AG04450 (cell line): ENCODE data around the gene SLC24A4. TPM values are rescaled to one million over a fixed set of nuclear protein-coding genes. Genes with fewer than 3 reads are reported as not detected.
"Not testable (repeated sequence)": the region's sequence is repeated elsewhere in the genome, so short reads cannot be mapped to it uniquely, and the experiment has no call there.

Experiments
- CTCF ChIA-PET: fragments of 300-600, 350-600 bp; formaldehyde crosslinking; extraction: SDS; loops from one replicate; lab custom pipeline; 2022; ENCODE audit warnings: antibody characterized with exemption, inconsistent platforms; lab: Charles Lee
- POLR2A ChIA-PET: fragments of 350-600 bp; formaldehyde crosslinking; extraction: SDS; loops from one replicate; lab custom pipeline; 2021; ENCODE audit warnings: antibody characterized with exemption, inconsistent platforms; lab: Yijun Ruan, JAX
- DNase-seq: peaks from one replicate; pipeline ENCODE4 v3.0.0-alpha.2; 2011; ENCODE audit warnings: low read depth, low spot score
- H3K27ac ChIP-seq: one replicate; pipeline ENCODE4 v1.5.1; 2012; ENCODE audit warnings: low read depth, low read length, control low read depth
- H3K27me3 ChIP-seq: one replicate; pipeline ENCODE4 v1.6.0; 2012; ENCODE audit warnings: low read length; ENCODE audit not compliant: control insufficient read depth, insufficient read depth
- H3K4me3 ChIP-seq: 2 replicates; pipeline ENCODE4 v1.5.1; 2011; ENCODE audit warnings: mild to moderate bottlenecking, low read depth, low read length, control low read depth
- H3K9me3 ChIP-seq: 2 replicates; pipeline ENCODE4 v1.5.1; 2012; ENCODE audit warnings: low read length; ENCODE audit not compliant: control insufficient read depth, insufficient read depth
- polyA plus RNA-seq: library from polyadenylated mRNA; depleted of rRNA; stranded (reverse); fragments of >200 nt; gene quantifications from 2 replicates; pipeline ENCODE4 v1.2.3, GENCODE V29; 2011
- TF ChIP-seq, protein P1 (sequence below): IDR thresholded peaks from 2 replicates; pipeline ENCODE4 v1.5.1; 2011; ENCODE audit warnings: low read depth, low read length, control low read depth, inconsistent platforms

Gene SLC24A4
- polyA plus RNA-seq, 1 experiment: not detected

DNA sequence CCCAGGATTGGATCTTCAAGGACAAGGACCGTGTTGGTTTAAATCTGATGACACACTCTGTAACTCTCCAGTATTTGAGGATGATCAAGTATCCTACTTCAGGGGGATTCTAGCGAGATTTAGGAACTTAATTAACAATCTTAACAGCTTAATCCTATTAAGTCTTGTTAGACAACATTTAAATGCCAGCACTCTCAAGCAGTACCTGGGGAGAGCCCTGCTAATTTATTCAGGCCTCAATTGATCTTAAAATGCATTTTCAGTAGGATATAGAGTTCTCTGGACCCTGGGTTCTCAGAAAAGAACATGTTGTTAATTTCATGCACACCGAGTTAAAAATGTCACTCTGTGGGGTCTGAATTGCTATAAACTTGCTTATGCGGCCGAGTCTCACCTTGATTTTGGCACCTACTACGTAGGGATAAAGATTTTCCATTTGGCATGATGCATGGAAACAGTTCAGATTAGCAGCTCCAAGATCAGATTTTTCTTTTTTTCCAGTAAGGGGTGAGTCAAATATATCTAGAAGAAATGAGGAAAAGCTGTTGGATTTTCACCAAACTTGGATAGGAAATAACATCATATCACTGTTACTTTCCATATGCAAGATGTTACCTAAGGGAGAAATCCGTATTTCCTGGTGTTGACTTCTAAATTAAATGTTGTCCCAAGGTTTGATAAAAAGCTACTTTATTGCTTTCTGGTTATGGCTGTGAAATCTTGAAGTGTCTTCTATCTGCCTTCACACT lies 76.1 kb downstream of the SLC24A4 start:
- ChIA-PET POLR2A (no interaction called here), CTCF (interaction anchor here (1.2 kb wide), 1 partner anchor 11 kb away, joined by 3 read pairs; no protein-coding TSS in a partner anchor)
- no peak for DNase-seq
- no peaks in the 10 kb centered on the region; the same call in 1 of the 2 replicates for H3K9me3 ChIP-seq
- H3K27ac ChIP-seq: no peak overlapping the region
- H3K4me3 ChIP-seq: no peak overlapping the region
- TF ChIP-seq, protein P1, sequence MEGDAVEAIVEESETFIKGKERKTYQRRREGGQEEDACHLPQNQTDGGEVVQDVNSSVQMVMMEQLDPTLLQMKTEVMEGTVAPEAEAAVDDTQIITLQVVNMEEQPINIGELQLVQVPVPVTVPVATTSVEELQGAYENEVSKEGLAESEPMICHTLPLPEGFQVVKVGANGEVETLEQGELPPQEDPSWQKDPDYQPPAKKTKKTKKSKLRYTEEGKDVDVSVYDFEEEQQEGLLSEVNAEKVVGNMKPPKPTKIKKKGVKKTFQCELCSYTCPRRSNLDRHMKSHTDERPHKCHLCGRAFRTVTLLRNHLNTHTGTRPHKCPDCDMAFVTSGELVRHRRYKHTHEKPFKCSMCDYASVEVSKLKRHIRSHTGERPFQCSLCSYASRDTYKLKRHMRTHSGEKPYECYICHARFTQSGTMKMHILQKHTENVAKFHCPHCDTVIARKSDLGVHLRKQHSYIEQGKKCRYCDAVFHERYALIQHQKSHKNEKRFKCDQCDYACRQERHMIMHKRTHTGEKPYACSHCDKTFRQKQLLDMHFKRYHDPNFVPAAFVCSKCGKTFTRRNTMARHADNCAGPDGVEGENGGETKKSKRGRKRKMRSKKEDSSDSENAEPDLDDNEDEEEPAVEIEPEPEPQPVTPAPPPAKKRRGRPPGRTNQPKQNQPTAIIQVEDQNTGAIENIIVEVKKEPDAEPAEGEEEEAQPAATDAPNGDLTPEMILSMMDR: no peak
- H3K27me3 ChIP-seq: peaks cover 7% of the 10 kb centered on the region

DNA sequence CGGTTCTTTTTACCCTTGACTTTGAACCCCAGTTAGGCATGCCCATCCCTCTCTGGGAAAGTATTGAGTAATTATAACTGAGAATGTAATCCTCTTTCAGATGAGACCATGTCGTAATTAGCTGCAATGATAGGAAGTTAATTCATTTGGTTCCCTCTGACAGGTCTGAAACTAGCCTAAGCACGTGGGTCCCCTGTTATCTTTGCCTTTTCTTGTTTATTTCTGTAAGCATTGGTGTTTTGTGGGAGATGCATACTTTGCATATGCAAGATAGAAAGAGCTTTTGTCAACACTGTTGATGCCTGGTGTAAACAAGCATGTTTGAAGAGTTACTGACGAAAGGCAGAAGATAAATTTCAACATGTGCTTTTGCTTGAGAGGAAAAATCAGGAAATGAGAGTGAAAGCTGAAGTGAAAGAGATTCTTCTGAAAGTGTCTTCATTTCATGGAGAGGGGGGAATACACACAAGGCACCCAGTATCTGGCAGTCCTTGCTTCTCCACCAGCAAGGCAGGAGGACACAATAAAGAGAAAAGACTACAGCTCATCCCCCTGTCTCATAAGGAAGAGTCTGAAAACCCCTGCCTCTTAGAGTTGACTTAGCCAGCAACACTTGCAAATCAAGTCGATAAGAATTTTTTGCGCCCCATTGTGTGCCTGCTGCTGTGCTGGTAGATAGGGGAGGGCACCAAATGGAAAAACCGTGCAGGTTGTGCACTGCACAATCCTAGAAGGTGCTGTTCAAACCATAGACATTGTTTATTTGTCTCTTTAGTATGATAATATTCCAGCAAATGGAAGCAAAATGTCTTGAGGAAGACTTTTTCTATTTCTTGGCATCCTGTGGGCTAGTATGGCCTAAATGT lies 77.8 kb downstream of the SLC24A4 start:
- Histone ChIP-seq H3K9me3 (no peaks in the 10 kb centered on the region; the same call in 1 of the 2 replicates), H3K27me3 (peaks cover 7% of the 10 kb centered on the region), H3K4me3 (no peak overlapping the region), H3K27ac (no peak overlapping the region)
- DNase-seq: no peak
- ChIA-PET POLR2A (no interaction called here), CTCF (interaction anchor here (0.8 to 1.2 kb wide), 2 partner anchors 9 kb away, joined by 3 to 6 read pairs; no protein-coding TSS in a partner anchor)
- TF ChIP-seq, protein P1: no peak

DNA sequence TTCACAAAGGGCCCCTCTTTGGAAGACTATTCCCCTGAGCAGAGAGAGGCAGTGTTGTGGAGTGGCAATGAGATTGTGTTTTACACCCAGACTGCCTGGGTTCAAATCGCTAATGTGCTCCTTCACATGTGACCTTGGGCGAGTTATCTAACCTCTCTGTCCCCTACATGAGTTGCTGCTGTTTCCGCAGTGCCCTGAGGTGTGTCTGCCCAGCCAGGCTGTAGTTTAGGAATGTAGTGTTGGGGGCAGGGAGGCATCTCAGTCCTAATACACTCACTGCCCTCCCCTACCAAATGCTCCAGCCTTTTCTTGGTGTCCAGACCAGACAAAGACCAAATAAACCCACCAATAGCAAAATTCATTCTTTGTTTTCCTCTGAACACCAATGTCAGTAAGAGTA lies 78.6 kb downstream of the SLC24A4 start:
- Histone ChIP-seq H3K27me3 (peaks cover 7% of the 10 kb centered on the region), H3K4me3 (no peak overlapping the region), H3K9me3 (peaks cover 6% of the 10 kb centered on the region), H3K27ac (no peak overlapping the region)
- CTCF ChIA-PET: no interaction called here
- DNase-seq: no peak
- TF ChIP-seq, protein P1: no peak
- POLR2A ChIA-PET: no interaction called here

DNA sequence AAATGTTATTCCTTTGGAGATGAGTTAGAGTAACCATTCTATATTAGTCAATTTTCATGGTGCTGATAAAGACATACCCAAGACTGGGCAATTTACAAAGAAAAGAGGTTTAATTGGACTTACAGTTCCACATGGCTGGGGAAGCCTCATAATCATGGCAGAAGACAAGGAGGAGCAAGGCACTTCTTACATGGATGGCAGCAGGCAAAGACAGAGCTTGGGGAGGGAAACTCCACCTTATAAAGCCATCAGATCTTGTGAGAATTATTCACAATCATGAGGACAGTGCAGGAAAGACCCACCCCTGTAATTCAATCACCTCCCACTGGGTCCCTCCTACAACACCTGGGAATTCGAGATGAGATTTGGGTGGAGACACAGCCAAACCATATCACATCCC lies 79.5 kb downstream of the SLC24A4 start:
- POLR2A ChIA-PET: interaction anchor here (0.5 kb wide), 1 partner anchor 11 kb away, joined by 3 read pairs; no protein-coding TSS in a partner anchor
- DNase-seq, H3K27me3 ChIP-seq, H3K9me3 ChIP-seq, H3K27ac ChIP-seq, H3K4me3 ChIP-seq, CTCF ChIA-PET: not testable (repeated sequence)

DNA sequence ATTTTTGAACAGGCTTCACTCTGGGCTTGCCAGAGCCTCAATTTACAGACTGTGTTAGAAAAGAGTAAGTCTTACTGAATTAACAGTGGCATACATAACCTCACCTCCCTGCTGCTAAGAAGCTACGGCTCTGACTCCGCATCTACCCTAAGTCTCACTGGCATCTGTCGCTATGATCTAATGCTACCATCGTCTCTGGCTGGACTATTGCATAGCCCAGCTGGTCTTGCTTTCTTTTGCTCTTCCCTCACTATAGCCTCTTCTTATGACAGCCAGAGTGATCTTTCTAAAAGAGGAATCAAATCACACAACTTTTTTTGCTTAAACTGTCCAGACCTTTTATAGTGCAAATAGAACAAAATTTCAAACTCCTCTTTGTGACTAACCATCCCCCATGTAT lies 81.1 kb downstream of the SLC24A4 start:
- TF ChIP-seq, protein P1: no peak
- Histone ChIP-seq H3K4me3 (no peak overlapping the region), H3K27me3 (peaks cover 7% of the 10 kb centered on the region), H3K27ac (no peak overlapping the region), H3K9me3 (peaks cover 7% of the 10 kb centered on the region)
- ChIA-PET POLR2A (no interaction called here), CTCF (no interaction called here)
- DNase-seq: no peak
